Measurements from ENCODE around the gene LRRC51. TPM values are rescaled to one million over a fixed set of nuclear protein-coding genes. Genes with fewer than 3 reads are reported as not detected.
A peak's percentile ranks its signal among the peaks of the same experiment; 100 is the strongest.

Gene LRRC51
- polyA plus RNA-seq, 1 donor from 2014 or later: 20.8 TPM

- H3K9me2 ChIP-seq (ENCODE audit: insufficient read depth, low read length): no peaks in the 10 kb centered on the region
- TF ChIP-seq SMC3 (conservative IDR thresholded peaks at IDR 0.05; ENCODE audit: poor library complexity) (peak; percentile 67), EP300 (conservative IDR thresholded peaks at IDR 0.05; ENCODE audit: poor library complexity, severe bottlenecking) (peak; percentile 50), RAD21 (conservative IDR thresholded peaks at IDR 0.05) (peak; percentile 50), TAF1 (IDR thresholded peaks at IDR 0.05; ENCODE audit: low read depth) (peak; percentile 42), POLR2AphosphoS5 (IDR thresholded peaks at IDR 0.05) (peak; percentile 100), MXI1 (conservative IDR thresholded peaks at IDR 0.05; ENCODE audit: poor library complexity, severe bottlenecking) (peak; percentile 62), EZH2 (IDR thresholded peaks at IDR 0.05; ENCODE audit: borderline replicate concordance, insufficient read depth, low read length, poor library complexity, severe bottlenecking) (no peak), REST (IDR thresholded peaks at IDR 0.05; ENCODE audit: borderline replicate concordance) (peak; percentile 82), CTCF (IDR thresholded peaks at IDR 0.05; ENCODE audit: poor library complexity, severe bottlenecking) (peak; percentile 15)
- peak within 1 kb of the TSS; percentile 99 for H3K27ac ChIP-seq (ENCODE audit: low read length)
Measured at GRCh38 chr11:72112143-72112977, 31.7 kb downstream of the LRRC51 start, which contains the start of gene ANAPC15. ANAPC15 (minus strand) TSS chr11:72112695; CDS start chr11:72111276, 1,419 bp downstream.

DNA sequence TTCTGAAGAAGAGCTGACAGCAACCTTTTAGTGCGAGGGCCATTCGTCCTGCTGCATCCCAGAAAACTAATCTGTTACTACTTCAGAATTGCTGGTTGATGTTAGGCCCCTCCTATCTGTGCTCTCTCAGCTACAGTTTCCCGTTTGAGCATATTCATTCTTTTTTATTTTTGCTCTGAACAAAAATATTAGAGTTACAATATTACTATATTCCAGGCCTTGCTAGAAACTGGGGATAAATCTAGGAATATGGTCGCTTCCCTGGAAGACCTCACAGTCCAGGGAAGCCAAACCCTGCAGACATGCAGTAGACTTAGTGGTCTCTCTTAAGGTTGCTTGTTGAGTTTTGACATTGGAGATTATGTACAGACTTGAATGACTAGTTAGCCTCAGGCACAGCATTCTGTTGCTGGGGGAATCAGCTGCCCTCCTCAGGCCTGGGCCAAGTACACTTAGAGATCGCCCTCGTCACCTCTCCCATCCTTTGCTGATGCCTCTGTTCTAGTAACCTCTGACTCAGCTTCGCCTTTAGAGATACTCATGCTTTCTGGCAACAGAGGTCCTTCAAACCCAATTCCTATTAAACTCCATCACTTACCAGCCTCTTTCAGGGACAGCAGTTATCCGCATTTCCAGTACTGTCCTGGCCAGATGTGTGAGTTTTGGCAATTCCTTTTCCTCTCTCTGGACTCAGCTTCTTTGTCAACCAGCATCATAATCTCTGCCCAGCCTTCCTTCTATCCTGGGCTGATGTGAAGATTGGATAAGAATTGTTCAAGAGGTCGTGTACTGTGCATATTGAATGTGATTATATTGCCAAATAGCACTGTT is 32.5 kb downstream of the LRRC51 start:
- no peaks in the 10 kb centered on the region for H3K9me3 ChIP-seq (ENCODE audit: low read length)
- H3K27me3 ChIP-seq (ENCODE audit: insufficient read depth, low read depth, low read length): no peaks in the 10 kb centered on the region
- TF ChIP-seq POLR2AphosphoS5 (IDR thresholded peaks at IDR 0.05) (no peak), MXI1 (conservative IDR thresholded peaks at IDR 0.05; ENCODE audit: poor library complexity, severe bottlenecking) (peak; percentile 33), REST (IDR thresholded peaks at IDR 0.05; ENCODE audit: borderline replicate concordance) (no peak), CTCF (IDR thresholded peaks at IDR 0.05; ENCODE audit: poor library complexity, severe bottlenecking) (no peak), SMC3 (conservative IDR thresholded peaks at IDR 0.05; ENCODE audit: poor library complexity) (no peak), EZH2 (IDR thresholded peaks at IDR 0.05; ENCODE audit: borderline replicate concordance, insufficient read depth, low read length, poor library complexity, severe bottlenecking) (no peak)
- peak overlapping the region; percentile 99 for H3K27ac ChIP-seq (ENCODE audit: low read length)
- H3K4me3 ChIP-seq (ENCODE audit: low read length): peak overlapping the region; percentile 73
- no peaks in the 10 kb centered on the region for H3K36me3 ChIP-seq (ENCODE audit: insufficient read depth, low read length)
- H3K4me2 ChIP-seq (ENCODE audit: low read length): peak overlapping the region; percentile 76
- peak overlapping the region; percentile 76 for H2AFZ ChIP-seq (ENCODE audit: low read depth, low read length)
- H3F3A ChIP-seq (ENCODE audit: insufficient read depth, low read length, poor library complexity, severe bottlenecking): no peaks in the 10 kb centered on the region
- peak overlapping the region; percentile 97 for H3K9ac ChIP-seq (ENCODE audit: low read length)
- no peaks in the 10 kb centered on the region for H3K79me2 ChIP-seq (replicated peaks; ENCODE audit: insufficient read depth, low read length)
- no peaks in the 10 kb centered on the region for H4K20me1 ChIP-seq (ENCODE audit: insufficient read depth)
- H3K9me2 ChIP-seq (ENCODE audit: insufficient read depth, low read length): no peaks in the 10 kb centered on the region

More at GRCh38 chr11:72112143-72112977, 31.7 kb downstream of the LRRC51 start, which contains the start of gene ANAPC15:
- Histone ChIP-seq H3F3A (ENCODE audit: insufficient read depth, low read length, poor library complexity, severe bottlenecking) (no peaks in the 10 kb centered on the region), H3K4me3 (ENCODE audit: low read length) (peak within 1 kb of the TSS; percentile 73), H3K79me2 (replicated peaks; ENCODE audit: insufficient read depth, low read length) (no peaks in the 10 kb centered on the region), H2AFZ (ENCODE audit: low read depth, low read length) (peak within 1 kb of the TSS; percentile 76), H4K20me1 (ENCODE audit: insufficient read depth) (no peaks in the 10 kb centered on the region), H3K27me3 (ENCODE audit: insufficient read depth, low read depth, low read length) (no peaks in the 10 kb centered on the region), H3K36me3 (ENCODE audit: insufficient read depth, low read length) (no peaks in the 10 kb centered on the region), H3K9me3 (ENCODE audit: low read length) (no peaks in the 10 kb centered on the region), H3K9ac (ENCODE audit: low read length) (peak within 1 kb of the TSS; percentile 97), H3K4me2 (ENCODE audit: low read length) (peak within 1 kb of the TSS; percentile 96)
